DOHH2 (cell line): ENCODE measurements around the gene BAMBI.

Experiments
- EZH2phosphoT487 ChIP-seq: fragments of 200-600 bp; sonication (generic); IDR thresholded peaks from 2 replicates; pipeline ENCODE4 v1.6.1; 2017; ENCODE audit warnings: borderline replicate concordance, mild to moderate bottlenecking, antibody characterized with exemption, low read length, moderate library complexity, mixed read lengths
- TF ChIP-seq, protein P1 (sequence below): fragments of 200-600 bp; sonication (generic); IDR thresholded peaks from one replicate; pipeline ENCODE4 v1.5.1; 2014; ENCODE audit warnings: antibody characterized with exemption, mild to moderate bottlenecking, low read depth, low read length; ENCODE audit not compliant: poor library complexity, severe bottlenecking

DNA sequence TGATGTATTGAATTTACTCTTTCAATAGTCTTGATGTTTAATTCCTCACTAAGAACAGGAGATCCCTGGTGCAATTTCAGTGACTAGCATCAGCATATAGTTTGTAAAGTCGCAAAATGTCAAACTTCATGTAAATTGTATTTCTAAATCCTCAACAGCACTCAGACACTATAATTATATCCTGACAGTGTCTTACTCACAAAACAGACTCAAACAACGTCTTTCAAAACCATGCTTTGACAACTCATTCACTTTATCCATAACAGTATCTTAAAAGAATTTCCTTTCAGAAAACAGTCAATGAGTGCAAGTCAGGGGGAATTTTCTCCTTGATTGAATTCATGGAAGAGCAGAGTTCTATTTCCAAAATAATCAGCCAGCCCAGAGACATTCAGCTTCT is 20.8 kb downstream of the BAMBI start:
- TF ChIP-seq, protein P1, sequence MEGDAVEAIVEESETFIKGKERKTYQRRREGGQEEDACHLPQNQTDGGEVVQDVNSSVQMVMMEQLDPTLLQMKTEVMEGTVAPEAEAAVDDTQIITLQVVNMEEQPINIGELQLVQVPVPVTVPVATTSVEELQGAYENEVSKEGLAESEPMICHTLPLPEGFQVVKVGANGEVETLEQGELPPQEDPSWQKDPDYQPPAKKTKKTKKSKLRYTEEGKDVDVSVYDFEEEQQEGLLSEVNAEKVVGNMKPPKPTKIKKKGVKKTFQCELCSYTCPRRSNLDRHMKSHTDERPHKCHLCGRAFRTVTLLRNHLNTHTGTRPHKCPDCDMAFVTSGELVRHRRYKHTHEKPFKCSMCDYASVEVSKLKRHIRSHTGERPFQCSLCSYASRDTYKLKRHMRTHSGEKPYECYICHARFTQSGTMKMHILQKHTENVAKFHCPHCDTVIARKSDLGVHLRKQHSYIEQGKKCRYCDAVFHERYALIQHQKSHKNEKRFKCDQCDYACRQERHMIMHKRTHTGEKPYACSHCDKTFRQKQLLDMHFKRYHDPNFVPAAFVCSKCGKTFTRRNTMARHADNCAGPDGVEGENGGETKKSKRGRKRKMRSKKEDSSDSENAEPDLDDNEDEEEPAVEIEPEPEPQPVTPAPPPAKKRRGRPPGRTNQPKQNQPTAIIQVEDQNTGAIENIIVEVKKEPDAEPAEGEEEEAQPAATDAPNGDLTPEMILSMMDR: no peak
- TF ChIP-seq EZH2phosphoT487: no peak
